Left ventricle myocardium inferior (tissue), 1 donor: ENCODE results near the gene EPHB2. TPM values are rescaled to one million over a fixed set of nuclear protein-coding genes. Genes with fewer than 3 reads are reported as not detected.

Source experiments
- DNase-seq: peaks from one replicate; pipeline ENCODE4 v3.0.0-alpha.2; 2020
- H3K27ac ChIP-seq: fragments of 200-600 bp; replicated peaks from 2 replicates; pipeline ENCODE4 v1.8.0; 2021
- H3K27me3 ChIP-seq: fragments of 200-600 bp; 2 replicates; pipeline ENCODE4 v1.8.0; 2021; ENCODE audit warnings: low read depth
- H3K36me3 ChIP-seq: fragments of 200-600 bp; 2 replicates; pipeline ENCODE4 v1.8.0; 2021
- H3K4me1 ChIP-seq: fragments of 200-600 bp; 2 replicates; pipeline ENCODE4 v1.8.0; 2021
- H3K4me3 ChIP-seq: fragments of 200-600 bp; 2 replicates; pipeline ENCODE4 v1.8.0; 2021; ENCODE audit warnings: mild to moderate bottlenecking, moderate library complexity
- H3K9me3 ChIP-seq: fragments of 200-600 bp; replicated peaks from 2 replicates; pipeline ENCODE4 v1.8.0; 2021
- CTCF ChIP-seq: fragments of 200-600 bp; IDR thresholded peaks from 2 replicates; pipeline ENCODE4 v1.8.0; 2021; ENCODE audit warnings: antibody characterized with exemption, mild to moderate bottlenecking, borderline replicate concordance
- intact Hi-C: fragments of 100-400 bp; cut with micrococcal nuclease; formaldehyde crosslinking; loops from one replicate; pipeline ENCODE4 v1.11.0; 2022
- total RNA-seq: library from RNA; stranded (reverse); fragmentation: NEBNext Ultra II Directional; extraction: Animal tissue kit (Norgen Biotek cat#: 25700); gene quantifications from one replicate; pipeline ENCODE4 v1.2.1, GENCODE V29; 2021
- donor health status: DM: no; HTN: yes; CAD: no; lungs with severe emphysema.

Gene EPHB2
- total RNA-seq, 1 donor from 2014 or later = 2.0 TPM

GRCh38 chr1:22733643-22734042, 23.0 kb downstream of the EPHB2 start:
- no peak overlapping the region for H3K4me3 ChIP-seq
- intact Hi-C loops = no loop called here
- no peaks in the 10 kb centered on the region for H3K9me3 ChIP-seq
- TF ChIP-seq CTCF = no peak
- H3K27me3 ChIP-seq = peaks cover 13% of the 10 kb centered on the region
- H3K27ac ChIP-seq = no peak overlapping the region
- H3K4me1 ChIP-seq = no peaks in the 10 kb centered on the region
- no peaks in the 10 kb centered on the region for H3K36me3 ChIP-seq
- DNase-seq = no peak

GRCh38 chr1:22736501-22737080, 26.0 kb downstream of the EPHB2 start:
- intact Hi-C loops = no loop called here
- Histone ChIP-seq H3K36me3 (no peaks in the 10 kb centered on the region), H3K27me3 (peaks cover 39% of the 10 kb centered on the region), H3K9me3 (no peaks in the 10 kb centered on the region), H3K4me3 (no peak overlapping the region), H3K27ac (no peak overlapping the region), H3K4me1 (no peaks in the 10 kb centered on the region)
- DNase-seq = no peak
- TF ChIP-seq CTCF = no peak

GRCh38 chr1:22737374-22738068, 26.9 kb downstream of the EPHB2 start:
- DNase-seq = no peak
- intact Hi-C loops = no loop called here
- peaks cover 49% of the 10 kb centered on the region for H3K27me3 ChIP-seq
- H3K9me3 ChIP-seq = no peaks in the 10 kb centered on the region
- H3K4me1 ChIP-seq = no peaks in the 10 kb centered on the region
- TF ChIP-seq CTCF = no peak
- no peak overlapping the region for H3K27ac ChIP-seq
- H3K4me3 ChIP-seq = no peak overlapping the region
- H3K36me3 ChIP-seq = no peaks in the 10 kb centered on the region

- Histone ChIP-seq H3K9me3 (no peaks in the 10 kb centered on the region), H3K27ac (no peak overlapping the region), H3K4me3 (no peak overlapping the region), H3K36me3 (no peaks in the 10 kb centered on the region), H3K27me3 (peaks cover 54% of the 10 kb centered on the region), H3K4me1 (no peaks in the 10 kb centered on the region)
- DNase-seq = no peak
- intact Hi-C loops = no loop called here
- no peak for TF ChIP-seq CTCF
Observed at GRCh38 chr1:22738069-22738435, 27.4 kb downstream of the EPHB2 start.

- no peaks in the 10 kb centered on the region for H3K4me1 ChIP-seq
- no peak for TF ChIP-seq CTCF
- intact Hi-C loops = no loop called here
- no peaks in the 10 kb centered on the region for H3K36me3 ChIP-seq
- no peak for DNase-seq
- no peak overlapping the region for H3K4me3 ChIP-seq
- H3K27me3 ChIP-seq = peaks cover 59% of the 10 kb centered on the region
- H3K9me3 ChIP-seq = no peaks in the 10 kb centered on the region
- no peak overlapping the region for H3K27ac ChIP-seq
Observed at GRCh38 chr1:22738522-22738921, 27.9 kb downstream of the EPHB2 start.
